GM21367 (cell line): ENCODE data around the gene LRCH1.
A peak's percentile ranks its signal among the peaks of the same experiment; 100 is the strongest.

Source experiments
- ATAC-seq: cut with Tn5 transposase; IDR thresholded peaks from one replicate; pipeline ENCODE4 v1.9.1; 2021; ENCODE audit not compliant: unreplicated experiment

Gene LRCH1

GRCh38 chr13:46783504-46783903, 230.5 kb downstream of the LRCH1 start:
- no peak for ATAC-seq

- ATAC-seq, result no peak
Observed at GRCh38 chr13:46795321-46795720, 242.4 kb downstream of the LRCH1 start.

GRCh38 chr13:46796129-46796514, 243.2 kb downstream of the LRCH1 start:
- no peak for ATAC-seq

- ATAC-seq, result peak; percentile 88
Observed at GRCh38 chr13:46796515-46797474, 243.8 kb downstream of the LRCH1 start, which contains the start of gene ESD. ESD (minus strand) TSS chr13:46797161; CDS start chr13:46791413, 5,748 bp downstream.

- no peak for ATAC-seq
Observed at GRCh38 chr13:46797501-46798237, 244.7 kb downstream of the LRCH1 start.

- ATAC-seq, result no peak
Observed at GRCh38 chr13:46799139-46799538, 246.2 kb downstream of the LRCH1 start.

GRCh38 chr13:46801858-46802257, 248.9 kb downstream of the LRCH1 start:
- ATAC-seq, result no peak
